KBM-7 (cell line): ENCODE data around the gene THRSP.
"Not testable (repeated sequence)": the region's sequence is repeated elsewhere in the genome, so short reads cannot be mapped to it uniquely, and the experiment has no call there.

Source experiments
- DNase-seq: peaks from one replicate; pipeline ENCODE4 v3.0.0-alpha.2; 2015
- in situ Hi-C: fragments of 300-500 bp; cut with MboI; formaldehyde crosslinking; loops from 2 replicates; pipeline ENCODE4 v1.14.3; 2020; ENCODE audit warnings: low sequenced_read_pairs, low pct_unique_long_range_greater_than_20kb, mixed read lengths

The THRSP gene

GRCh38 chr11:78060533-78060932, 3.1 kb upstream of the THRSP start:
- DNase-seq = no peak
- in situ Hi-C loops = no loop called here

- in situ Hi-C loops = no loop called here
- no peak for DNase-seq
Observed at GRCh38 chr11:78061088-78061920, 2.4 kb upstream of the THRSP start.

GRCh38 chr11:78061921-78062311, 1.7 kb upstream of the THRSP start:
- no peak for DNase-seq
- in situ Hi-C loops = no loop called here

GRCh38 chr11:78062671-78063070, 990 bp upstream of the THRSP start:
- DNase-seq = no peak
- in situ Hi-C loops = no loop called here

- DNase-seq = no peak
- in situ Hi-C loops = no loop called here
Observed at GRCh38 chr11:78065203-78065602, 1.5 kb downstream of the THRSP start.

GRCh38 chr11:78066471-78066870, 2.8 kb downstream of the THRSP start:
- in situ Hi-C loops = no loop called here
- no peak for DNase-seq

GRCh38 chr11:78067704-78068103, 4.0 kb downstream of the THRSP start:
- no peak for DNase-seq
- in situ Hi-C loops = no loop called here

GRCh38 chr11:78069465-78069864, 5.8 kb downstream of the THRSP start:
- DNase-seq = no peak
- in situ Hi-C loops = no loop called here

- no peak for DNase-seq
- in situ Hi-C loops = no loop called here
Observed at GRCh38 chr11:78070621-78071020, 7.0 kb downstream of the THRSP start.

GRCh38 chr11:78071717-78072116, 8.1 kb downstream of the THRSP start:
- no peak for DNase-seq
- in situ Hi-C loops = no loop called here

- DNase-seq = no peak
- in situ Hi-C loops = no loop called here
Observed at GRCh38 chr11:78072455-78072854, 8.8 kb downstream of the THRSP start.

- DNase-seq = no peak
Observed at GRCh38 chr11:78074756-78075155, 11.1 kb downstream of the THRSP start.

GRCh38 chr11:78076733-78077403, 13.2 kb downstream of the THRSP start:
- in situ Hi-C loops = no loop called here
- DNase-seq = no peak

More at GRCh38 chr11:78074756-78075155, 11.1 kb downstream of the THRSP start:
- in situ Hi-C loops = no loop called here

- in situ Hi-C loops, DNase-seq: not testable (repeated sequence)
Observed at GRCh38 chr11:78077592-78077991, 13.9 kb downstream of the THRSP start.

- peak; percentile 46 for DNase-seq
- in situ Hi-C loops = no loop called here
Observed at GRCh38 chr11:78078218-78079167, 14.8 kb downstream of the THRSP start.

- in situ Hi-C loops = no loop called here
Observed at GRCh38 chr11:78079232-78080083, 15.8 kb downstream of the THRSP start, which contains the start of gene NDUFC2. Gene NDUFC2, minus strand, starts transcription at chr11:78079862. Its CDS starts 118 bp downstream, at chr11:78079744.

GRCh38 chr11:78080084-78080817, 16.6 kb downstream of the THRSP start:
- DNase-seq = no peak
- in situ Hi-C loops = no loop called here

More at GRCh38 chr11:78079232-78080083, 15.8 kb downstream of the THRSP start, which contains the start of gene NDUFC2:
- DNase-seq = peak; percentile 81
